Spleen (tissue), 11 donors: Measurements from ENCODE around the gene SLC25A20. TPM values are rescaled to one million over a fixed set of nuclear protein-coding genes. Genes with fewer than 3 reads are reported as not detected.

Experiments used
- DNase-seq: peaks from one replicate; pipeline ENCODE4 v3.0.0-alpha.2; 2020
- H3K27ac ChIP-seq, 8 donors: fragments of 200-600 bp; sonication (generic) in 7 of 8; 1 replicate in 4 of 8; 2 replicates in 4 of 8; pipeline versions ENCODE4 v1.5.0 to v1.8.0; 2016 to 2021; ENCODE audit warnings: inconsistent platforms in 4 of 8, mild to moderate bottlenecking in 4 of 8, moderate library complexity in 1 of 8
- H3K27me3 ChIP-seq, 7 donors: fragments of 200-600 bp; sonication (generic) in 6 of 7; replicated peaks in 1 of 7; 1 replicate in 4 of 7; 2 replicates in 3 of 7; pipeline versions ENCODE4 v1.5.0 to v1.8.0; 2016 to 2021; ENCODE audit warnings: inconsistent platforms in 3 of 7, mild to moderate bottlenecking in 1 of 7
- H3K36me3 ChIP-seq, 6 donors: fragments of 200-600 bp; sonication (generic) in 5 of 6; 1 replicate in 4 of 6; 2 replicates in 2 of 6; pipeline versions ENCODE4 v1.5.0 to v1.8.0; 2016 to 2021; ENCODE audit warnings: inconsistent platforms in 2 of 6
- H3K4me1 ChIP-seq, 6 donors: fragments of 200-600 bp; sonication (generic) in 5 of 6; 1 replicate in 3 of 6; 2 replicates in 3 of 6; pipeline versions ENCODE4 v1.5.0 to v1.8.0; 2016 to 2021; ENCODE audit warnings: inconsistent platforms in 3 of 6
- H3K4me3 ChIP-seq, 8 donors: fragments of 200-600 bp; sonication (generic) in 7 of 8; 1 replicate in 4 of 8; 2 replicates in 4 of 8; pipeline versions ENCODE4 v1.5.0 to v1.8.0; 2016 to 2021; ENCODE audit warnings: inconsistent platforms in 4 of 8, mild to moderate bottlenecking in 4 of 8, moderate library complexity in 2 of 8
- H3K9me3 ChIP-seq, 8 donors: fragments of 200-600 bp; sonication (generic) in 7 of 8; 1 replicate in 4 of 8; 2 replicates in 4 of 8; pipeline versions ENCODE4 v1.5.0 to v1.8.0; 2016 to 2021; ENCODE audit warnings: inconsistent platforms in 4 of 8
- POLR2A ChIP-seq, 3 donors: fragments of 450-650 bp; IDR thresholded peaks; one replicate each; pipeline ENCODE4 v1.5.1; 2017; ENCODE audit warnings: antibody characterized with exemption in 3 of 3, mild to moderate bottlenecking in 1 of 3
- POLR2AphosphoS5 ChIP-seq, 3 donors: sonication (generic); formaldehyde crosslinking; IDR thresholded peaks; one replicate each; pipeline ENCODE4 v1.5.1; 2017; ENCODE audit warnings: antibody characterized with exemption in 3 of 3
- WGBS, 5 donors: extraction: QIAGEN DNeasy Blood & Tissue Kit in 3 of 5; methylation state at CpG; one replicate each; pipeline versions ENCODE4 v1.1.5 to v1.1.7; 2013 to 2018; 5-methylcytosine and 5-hydroxymethylcytosine counted together
- intact Hi-C: fragments of 100-400 bp; cut with DNase I; formaldehyde crosslinking; loops from one replicate; pipeline ENCODE4 v1.15.0; 2023; ENCODE audit warnings: low total_unique reads
- polyA plus RNA-seq, 3 donors: library from polyadenylated mRNA; stranded (reverse); fragments of 200-250 nt; gene quantifications; one replicate each; pipeline ENCODE4 v1.2.1, GENCODE V29; 2013
- total RNA-seq, 7 donors: library from RNA; depleted of rRNA in 3 of 7; stranded (reverse); fragments of >200 nt in 3 of 7; fragmentation: NEBNext Ultra II Directional in 4 of 7; extraction: Animal tissue kit (Norgen Biotek cat#: 25700) in 4 of 7; gene quantifications; one replicate each; pipeline versions ENCODE4 v1.1.0 to v1.2.1, GENCODE V29; 2016 to 2021
- TF ChIP-seq, protein P1 (sequence below), 11 experiments: fragments of 200-600 bp in 7 of 11; fragments of 450-650 bp in 4 of 11; sonication (generic) in 4 of 11; IDR thresholded peaks in 8 of 11; conservative IDR thresholded peaks in 3 of 11; 1 replicate in 7 of 11; 2 replicates in 4 of 11; pipeline versions ENCODE4 v1.4.0 to v1.8.0; 2016 to 2021; ENCODE audit warnings: antibody characterized with exemption in 11 of 11, inconsistent platforms in 4 of 11, mild to moderate bottlenecking in 1 of 11
- donor health status: healthy with polysubstance abuse.
- donor health status: DM: no; HTN: no; CAD: no; lungs with moderate emphysema.
- donor health status: DM: no; HTN: no; CAD: no.
- donor health status: Bipolar disorder and iron deficiency.
- donor health status: healthy.
- donor health status: DM: no; HTN: no; CAD: no.
- donor health status: DM: yes; HTN: yes; CAD: no.

SLC25A20 gene
- total and polyA plus RNA-seq, 10 donors: 13.0 to 51.2 (median 24.4) TPM

DNA sequence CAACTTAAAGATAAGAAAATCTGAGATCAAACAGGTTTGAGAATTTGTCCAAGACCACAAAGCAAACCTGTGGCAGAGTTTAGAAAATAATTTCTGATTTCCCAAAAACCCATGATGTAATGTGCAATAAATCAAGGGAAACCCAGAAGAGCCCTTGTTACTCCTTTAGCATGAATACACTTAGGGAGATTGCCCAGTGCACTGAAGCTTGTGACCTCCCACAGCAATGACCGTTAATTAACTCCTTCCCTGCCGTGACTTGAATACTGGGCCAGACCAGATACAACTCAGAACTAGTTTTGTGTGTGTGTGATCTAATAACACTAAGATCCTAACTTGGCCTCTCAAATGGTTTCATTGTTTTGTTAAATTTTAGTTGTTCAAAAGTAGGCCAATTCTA is 53.5 kb downstream of the SLC25A20 start:
- H3K27me3 ChIP-seq: no peaks in the 10 kb centered on the region
- H3K27ac ChIP-seq: no peak overlapping the region
- H3K4me1 ChIP-seq: peaks cover 18 to 35% (median 32%) of the 10 kb centered on the region in 6 donors
- no peaks in the 10 kb centered on the region for H3K36me3 ChIP-seq
- 65 to 82% (median 78%) methylated on average over 2 of the region's 2 CpGs for WGBS, 5 donors
- peak overlapping the region in 1 of 8 donors; percentile 9 for H3K4me3 ChIP-seq
- intact Hi-C loops: loop anchor here (10.0 kb wide), 1 partner anchor 50 kb away; the partner anchor contains the start of gene SLC25A20
- no peak for DNase-seq
- no peaks in the 10 kb centered on the region for H3K9me3 ChIP-seq
- TF ChIP-seq POLR2AphosphoS5 (IDR thresholded peaks at IDR 0.05): no peak
- TF ChIP-seq, protein P1, sequence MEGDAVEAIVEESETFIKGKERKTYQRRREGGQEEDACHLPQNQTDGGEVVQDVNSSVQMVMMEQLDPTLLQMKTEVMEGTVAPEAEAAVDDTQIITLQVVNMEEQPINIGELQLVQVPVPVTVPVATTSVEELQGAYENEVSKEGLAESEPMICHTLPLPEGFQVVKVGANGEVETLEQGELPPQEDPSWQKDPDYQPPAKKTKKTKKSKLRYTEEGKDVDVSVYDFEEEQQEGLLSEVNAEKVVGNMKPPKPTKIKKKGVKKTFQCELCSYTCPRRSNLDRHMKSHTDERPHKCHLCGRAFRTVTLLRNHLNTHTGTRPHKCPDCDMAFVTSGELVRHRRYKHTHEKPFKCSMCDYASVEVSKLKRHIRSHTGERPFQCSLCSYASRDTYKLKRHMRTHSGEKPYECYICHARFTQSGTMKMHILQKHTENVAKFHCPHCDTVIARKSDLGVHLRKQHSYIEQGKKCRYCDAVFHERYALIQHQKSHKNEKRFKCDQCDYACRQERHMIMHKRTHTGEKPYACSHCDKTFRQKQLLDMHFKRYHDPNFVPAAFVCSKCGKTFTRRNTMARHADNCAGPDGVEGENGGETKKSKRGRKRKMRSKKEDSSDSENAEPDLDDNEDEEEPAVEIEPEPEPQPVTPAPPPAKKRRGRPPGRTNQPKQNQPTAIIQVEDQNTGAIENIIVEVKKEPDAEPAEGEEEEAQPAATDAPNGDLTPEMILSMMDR (IDR thresholded peaks at IDR 0.05 in 8 of 11, conservative IDR thresholded peaks at IDR 0.05 in 3 of 11): no peak
- TF ChIP-seq POLR2A (IDR thresholded peaks at IDR 0.05): no peak

DNA sequence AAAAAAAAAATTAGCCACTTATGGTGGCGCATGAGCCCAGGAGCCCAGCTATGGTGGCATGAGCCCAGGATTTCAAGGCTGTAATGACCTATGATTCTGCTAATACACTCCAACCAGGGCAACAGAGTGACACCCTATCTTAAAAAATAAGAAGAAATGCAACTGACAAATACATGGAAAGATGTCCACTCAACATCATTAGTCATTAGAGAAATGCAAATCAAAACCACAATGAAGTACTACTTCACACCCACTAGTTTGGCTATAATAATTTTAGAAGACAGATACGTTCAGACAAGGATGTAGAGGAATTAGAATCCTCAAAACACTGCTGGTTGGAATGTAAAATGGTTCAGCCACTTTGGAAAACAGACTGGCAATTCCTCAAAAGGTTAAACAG is 61.5 kb downstream of the SLC25A20 start:
- no peak for DNase-seq
- Histone ChIP-seq H3K27me3 (no peaks in the 10 kb centered on the region), H3K4me1 (peaks cover 0 to 13% (median 0%) of the 10 kb centered on the region in 6 donors), H3K36me3 (peaks cover 0 to 22% (median 0%) of the 10 kb centered on the region in 6 donors), H3K27ac (no peak overlapping the region), H3K4me3 (no peak overlapping the region), H3K9me3 (no peaks in the 10 kb centered on the region)
- intact Hi-C loops: no loop called here
- TF ChIP-seq, protein P1 (IDR thresholded peaks at IDR 0.05 in 8 of 11, conservative IDR thresholded peaks at IDR 0.05 in 3 of 11): no peak
- TF ChIP-seq POLR2AphosphoS5 (IDR thresholded peaks at IDR 0.05): no peak
- WGBS, 5 donors: 76 to 83% (median 77%) methylated on average over 2 of the region's 2 CpGs

DNA sequence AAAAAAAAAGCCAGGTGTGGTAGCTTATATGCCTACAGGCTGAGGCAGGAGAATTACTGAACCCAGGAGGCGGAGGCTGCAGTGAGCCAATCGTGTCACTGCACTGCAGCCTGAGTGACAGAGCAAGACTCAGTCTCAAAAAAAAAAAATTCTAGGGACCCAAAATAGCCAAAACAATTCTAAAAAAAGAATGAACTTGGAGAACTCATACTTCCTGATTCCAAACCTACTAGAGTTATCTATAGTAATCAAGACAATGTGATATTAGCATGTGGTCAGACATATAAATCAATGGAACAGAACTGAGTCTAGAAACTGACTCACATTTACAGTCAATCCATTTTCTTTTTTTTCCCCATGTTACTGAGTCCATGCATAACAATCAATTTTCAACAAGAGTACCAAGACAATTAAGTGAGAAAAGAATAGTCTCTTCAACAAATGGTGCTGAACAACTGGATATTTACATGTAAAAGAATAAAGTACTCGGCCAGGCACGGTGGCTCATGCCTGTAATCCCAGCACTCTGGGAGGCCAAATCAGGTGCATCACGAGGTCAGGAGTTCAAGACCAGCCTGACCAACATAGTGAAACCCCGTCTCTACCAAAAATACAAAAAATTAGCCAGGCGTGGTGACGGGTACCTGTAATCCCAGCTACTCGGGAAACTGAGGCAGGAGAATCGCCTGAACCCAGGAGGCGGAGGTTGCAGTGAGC is 62.9 kb downstream of the SLC25A20 start:
- DNase-seq: no peak
- WGBS, 5 donors: 92 to 96% (median 93%) methylated on average over 11 of the region's 11 CpGs
- Histone ChIP-seq H3K27ac (no peak overlapping the region), H3K9me3 (no peaks in the 10 kb centered on the region), H3K36me3 (peaks cover 0 to 22% (median 0%) of the 10 kb centered on the region in 6 donors), H3K27me3 (no peaks in the 10 kb centered on the region), H3K4me1 (peaks cover 0 to 18% (median 0%) of the 10 kb centered on the region in 6 donors), H3K4me3 (no peak overlapping the region)
- TF ChIP-seq POLR2AphosphoS5 (IDR thresholded peaks at IDR 0.05): no peak
- no peak for TF ChIP-seq POLR2A (IDR thresholded peaks at IDR 0.05)
- TF ChIP-seq, protein P1 (IDR thresholded peaks at IDR 0.05 in 8 of 11, conservative IDR thresholded peaks at IDR 0.05 in 3 of 11): no peak
- intact Hi-C loops: no loop called here

DNA sequence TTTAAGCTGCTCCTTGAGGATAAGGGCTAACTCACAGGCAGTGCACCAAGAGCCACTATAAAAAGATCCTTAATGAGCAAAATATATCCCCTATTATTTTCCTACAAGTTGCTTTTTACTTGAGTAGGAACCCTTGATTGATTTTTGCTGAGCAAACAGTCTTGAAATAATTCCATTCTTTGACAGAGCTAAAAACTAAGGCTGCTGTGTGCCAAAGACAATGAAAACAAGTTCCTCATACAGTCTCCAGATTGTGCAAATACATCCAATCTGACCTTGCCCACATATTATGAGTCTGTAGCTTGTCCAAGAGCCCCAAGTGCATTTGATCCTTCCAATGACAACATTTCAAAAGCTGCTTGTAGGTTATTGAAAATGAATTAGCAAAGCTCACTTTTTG is 66.0 kb downstream of the SLC25A20 start:
- Histone ChIP-seq H3K27ac (no peak overlapping the region), H3K36me3 (peaks cover 0 to 7% (median 0%) of the 10 kb centered on the region in 6 donors), H3K27me3 (no peaks in the 10 kb centered on the region), H3K4me1 (peaks cover 0 to 13% (median 0%) of the 10 kb centered on the region in 6 donors), H3K9me3 (no peaks in the 10 kb centered on the region), H3K4me3 (no peak overlapping the region)
- no peak for DNase-seq
- TF ChIP-seq POLR2AphosphoS5 (IDR thresholded peaks at IDR 0.05): no peak
- TF ChIP-seq, protein P1 (IDR thresholded peaks at IDR 0.05 in 8 of 11, conservative IDR thresholded peaks at IDR 0.05 in 3 of 11): no peak
- TF ChIP-seq POLR2A (IDR thresholded peaks at IDR 0.05): no peak
- intact Hi-C loops: no loop called here
